Neutrophil (primary cell): Measurements from ENCODE around the gene ANKS6.

Experiments
- H3K27ac ChIP-seq: fragments of 200-600 bp; sonication (generic); 2 replicates; pipeline ENCODE4 v1.5.1; 2016; ENCODE audit warnings: mild to moderate bottlenecking, moderate library complexity
- H3K27me3 ChIP-seq: fragments of 200-600 bp; sonication (generic); 2 replicates; pipeline ENCODE4 v1.6.0; 2016; ENCODE audit warnings: mild to moderate bottlenecking
- H3K36me3 ChIP-seq: fragments of 200-600 bp; sonication (generic); 2 replicates; pipeline ENCODE4 v1.5.1; 2017
- H3K4me1 ChIP-seq, 2 experiments: fragments of 200-600 bp in 1 of 2; sonication (generic) in 1 of 2; 1 replicate in 1 of 2; 2 replicates in 1 of 2; pipeline versions ENCODE4 v1.5.1 to v1.6.1; 2013 to 2016; ENCODE audit warnings: low read depth in 1 of 2, low read length in 1 of 2, mild to moderate bottlenecking in 1 of 2, moderate library complexity in 1 of 2; ENCODE audit not compliant: control insufficient read depth in 1 of 2, insufficient read depth in 1 of 2
- H3K4me3 ChIP-seq, 2 experiments: fragments of 200-600 bp in 1 of 2; sonication (generic) in 1 of 2; 1 replicate in 1 of 2; 2 replicates in 1 of 2; pipeline ENCODE4 v1.5.1; 2013 to 2016; ENCODE audit warnings: low read depth in 1 of 2, low read length in 1 of 2, mild to moderate bottlenecking in 1 of 2, moderate library complexity in 1 of 2
- H3K9me3 ChIP-seq: fragments of 200-600 bp; sonication (generic); 2 replicates; pipeline ENCODE4 v1.5.1; 2016
- CTCF ChIP-seq: fragments of 200-600 bp; sonication (generic); IDR thresholded peaks from 2 replicates; pipeline ENCODE4 v1.5.1; 2016; ENCODE audit warnings: antibody characterized with exemption

The ANKS6 gene

GRCh38 chr9:98778711-98779530 is 17.4 kb downstream of the ANKS6 start:
- Histone ChIP-seq H3K36me3 (no peaks in the 10 kb centered on the region), H3K4me3 (no peak overlapping the region), H3K27me3 (peaks cover 23% of the 10 kb centered on the region), H3K27ac (no peak overlapping the region), H3K9me3 (no peaks in the 10 kb centered on the region), H3K4me1 (peaks cover 10 to 12% of the 10 kb centered on the region in 2 experiments)
- no peak for TF ChIP-seq CTCF

GRCh38 chr9:98778251-98778650 is 18.1 kb downstream of the ANKS6 start:
- no peak for TF ChIP-seq CTCF
- H3K4me1 ChIP-seq, result peaks cover 10 to 12% of the 10 kb centered on the region in 2 experiments
- H3K9me3 ChIP-seq, result no peaks in the 10 kb centered on the region
- H3K36me3 ChIP-seq, result no peaks in the 10 kb centered on the region
- peaks cover 25% of the 10 kb centered on the region for H3K27me3 ChIP-seq
- no peak overlapping the region for H3K4me3 ChIP-seq
- no peak overlapping the region for H3K27ac ChIP-seq

GRCh38 chr9:98777618-98778017 is 18.7 kb downstream of the ANKS6 start:
- TF ChIP-seq CTCF, result no peak
- no peak overlapping the region for H3K4me3 ChIP-seq
- H3K36me3 ChIP-seq, result no peaks in the 10 kb centered on the region
- H3K9me3 ChIP-seq, result no peaks in the 10 kb centered on the region
- H3K27me3 ChIP-seq, result peaks cover 25% of the 10 kb centered on the region
- H3K4me1 ChIP-seq, result peaks cover 8 to 9% of the 10 kb centered on the region in 2 experiments
- no peak overlapping the region for H3K27ac ChIP-seq

GRCh38 chr9:98775831-98776441 is 20.4 kb downstream of the ANKS6 start:
- H3K4me1 ChIP-seq, result no peaks in the 10 kb centered on the region
- no peak for TF ChIP-seq CTCF

GRCh38 chr9:98774746-98775145 is 21.6 kb downstream of the ANKS6 start:
- H3K9me3 ChIP-seq, result no peaks in the 10 kb centered on the region
- no peaks in the 10 kb centered on the region for H3K4me1 ChIP-seq
- H3K27ac ChIP-seq, result no peak overlapping the region
- peaks cover 8% of the 10 kb centered on the region for H3K27me3 ChIP-seq
- TF ChIP-seq CTCF, result no peak
- H3K36me3 ChIP-seq, result no peaks in the 10 kb centered on the region
- H3K4me3 ChIP-seq, result no peak overlapping the region

More at GRCh38 chr9:98775831-98776441, 20.4 kb downstream of the ANKS6 start:
- Histone ChIP-seq H3K9me3 (no peaks in the 10 kb centered on the region), H3K27me3 (peaks cover 11% of the 10 kb centered on the region), H3K4me3 (no peak overlapping the region), H3K36me3 (no peaks in the 10 kb centered on the region), H3K27ac (no peak overlapping the region)
